Peyer's patch (tissue), 4 donors: ENCODE results near the gene KCNN4. TPM values are rescaled to one million over a fixed set of nuclear protein-coding genes. Genes with fewer than 3 reads are reported as not detected.
A peak's percentile ranks its signal among the peaks of the same experiment; 100 is the strongest.
"Not testable (repeated sequence)": the region's sequence is repeated elsewhere in the genome, so short reads cannot be mapped to it uniquely, and the experiment has no call there.

Experiments
- DNase-seq, 3 donors: peaks; one replicate each; pipeline ENCODE4 v3.0.0-alpha.2; 2017 to 2019
- H3K27ac ChIP-seq, 4 donors: fragments of 200-600 bp; sonication (generic); one replicate each; pipeline ENCODE4 v1.5.1; 2016 to 2019
- H3K27me3 ChIP-seq, 2 donors: fragments of 200-600 bp; sonication (generic); one replicate each; pipeline ENCODE4 v1.5.1; 2019
- H3K36me3 ChIP-seq, 3 donors: fragments of 200-600 bp; sonication (generic); one replicate each; pipeline ENCODE4 v1.5.1; 2016 to 2019
- H3K4me1 ChIP-seq, 4 donors: fragments of 200-600 bp; sonication (generic); one replicate each; pipeline ENCODE4 v1.5.1; 2016 to 2019
- H3K4me3 ChIP-seq, 4 donors: fragments of 200-600 bp; sonication (generic); 1 replicate in 3 of 4; 2 replicates in 1 of 4; pipeline ENCODE4 v1.5.1; 2016 to 2019; ENCODE audit warnings: mild to moderate bottlenecking in 1 of 4
- H3K9me3 ChIP-seq, 4 donors: fragments of 200-600 bp; sonication (generic); one replicate each; pipeline ENCODE4 v1.5.1; 2016 to 2019; ENCODE audit warnings: mild to moderate bottlenecking in 1 of 4
- POLR2A ChIP-seq, 2 donors: fragments of 450-650 bp; IDR thresholded peaks; one replicate each; pipeline ENCODE4 v1.5.1; 2017; ENCODE audit warnings: antibody characterized with exemption in 2 of 2, mild to moderate bottlenecking in 2 of 2, moderate library complexity in 2 of 2
- total RNA-seq, 4 donors: library from RNA; depleted of rRNA; stranded (reverse); fragments of >200 nt; gene quantifications; one replicate each; pipeline ENCODE4 v1.1.0, GENCODE V29; 2016
- TF ChIP-seq, protein P1 (sequence below), 6 experiments: fragments of 450-650 bp in 4 of 6; fragments of 200-600 bp in 2 of 6; sonication (generic) in 1 of 6; IDR thresholded peaks; one replicate each; pipeline ENCODE4 v1.5.1; 2017 to 2019; ENCODE audit warnings: antibody characterized with exemption in 6 of 6, mild to moderate bottlenecking in 3 of 6, moderate library complexity in 1 of 6

The KCNN4 gene
- total RNA-seq, 4 donors from 2014 or later, result 5.1 to 54.5 (median 33.1) TPM

DNA sequence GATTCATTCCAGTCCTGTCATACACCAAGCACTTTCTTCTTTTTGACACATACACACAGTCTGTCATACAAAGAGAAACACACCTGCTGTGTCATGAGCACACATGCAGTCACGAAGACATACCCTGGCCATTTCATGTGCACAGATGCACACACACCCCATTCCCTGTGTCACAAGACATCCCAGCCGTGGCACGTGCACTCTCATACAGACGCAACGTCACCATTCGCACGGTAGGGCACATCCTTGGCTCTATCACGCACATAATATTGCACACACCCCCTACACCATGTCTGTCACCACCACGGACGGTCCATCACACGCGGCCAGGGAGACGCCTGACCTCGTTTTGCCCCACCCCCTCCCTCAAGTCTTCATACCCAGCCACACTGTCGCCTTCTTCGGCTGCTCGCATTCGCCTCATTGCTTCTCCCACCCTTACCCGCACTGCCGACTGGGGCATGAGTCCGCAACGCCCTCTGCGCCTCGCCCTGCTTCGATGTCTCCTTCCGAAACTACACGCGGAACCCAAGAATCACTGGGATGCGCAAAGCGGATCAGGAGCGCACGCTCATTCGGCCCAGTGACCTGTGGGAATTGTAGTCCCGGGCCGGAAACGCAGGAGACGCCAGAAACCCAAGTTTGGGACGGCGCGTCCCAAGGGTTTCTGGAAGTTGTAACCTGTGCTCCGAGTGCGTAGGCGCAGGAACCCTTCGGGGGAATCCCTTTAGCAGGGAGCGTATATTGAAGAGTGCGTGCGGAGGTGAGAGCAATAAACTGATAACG is 39.5 kb upstream of the KCNN4 start:
- H3K27me3 ChIP-seq, result no peaks in the 10 kb centered on the region
- no peak overlapping the region for H3K27ac ChIP-seq
- no peaks in the 10 kb centered on the region for H3K36me3 ChIP-seq
- TF ChIP-seq, protein P1, sequence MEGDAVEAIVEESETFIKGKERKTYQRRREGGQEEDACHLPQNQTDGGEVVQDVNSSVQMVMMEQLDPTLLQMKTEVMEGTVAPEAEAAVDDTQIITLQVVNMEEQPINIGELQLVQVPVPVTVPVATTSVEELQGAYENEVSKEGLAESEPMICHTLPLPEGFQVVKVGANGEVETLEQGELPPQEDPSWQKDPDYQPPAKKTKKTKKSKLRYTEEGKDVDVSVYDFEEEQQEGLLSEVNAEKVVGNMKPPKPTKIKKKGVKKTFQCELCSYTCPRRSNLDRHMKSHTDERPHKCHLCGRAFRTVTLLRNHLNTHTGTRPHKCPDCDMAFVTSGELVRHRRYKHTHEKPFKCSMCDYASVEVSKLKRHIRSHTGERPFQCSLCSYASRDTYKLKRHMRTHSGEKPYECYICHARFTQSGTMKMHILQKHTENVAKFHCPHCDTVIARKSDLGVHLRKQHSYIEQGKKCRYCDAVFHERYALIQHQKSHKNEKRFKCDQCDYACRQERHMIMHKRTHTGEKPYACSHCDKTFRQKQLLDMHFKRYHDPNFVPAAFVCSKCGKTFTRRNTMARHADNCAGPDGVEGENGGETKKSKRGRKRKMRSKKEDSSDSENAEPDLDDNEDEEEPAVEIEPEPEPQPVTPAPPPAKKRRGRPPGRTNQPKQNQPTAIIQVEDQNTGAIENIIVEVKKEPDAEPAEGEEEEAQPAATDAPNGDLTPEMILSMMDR (IDR thresholded peaks at IDR 0.05), result no peak
- no peak for TF ChIP-seq POLR2A (IDR thresholded peaks at IDR 0.05)
- H3K9me3 ChIP-seq, result no peaks in the 10 kb centered on the region
- H3K4me3 ChIP-seq, result peak overlapping the region; percentile 12 to 48 (median 38)
- DNase-seq, result peak in 1 of 3 donors; percentile 51
- peaks cover 0 to 7% (median 0%) of the 10 kb centered on the region in 4 donors for H3K4me1 ChIP-seq

GRCh38 chr19:43818500-43818899 is 37.7 kb upstream of the KCNN4 start:
- Histone ChIP-seq H3K27ac (no peak overlapping the region), H3K36me3 (no peaks in the 10 kb centered on the region), H3K9me3 (no peaks in the 10 kb centered on the region), H3K27me3 (no peaks in the 10 kb centered on the region), H3K4me3 (no peak overlapping the region), H3K4me1 (peaks cover 0 to 7% (median 0%) of the 10 kb centered on the region in 4 donors)
- no peak for DNase-seq
- TF ChIP-seq, protein P1 (IDR thresholded peaks at IDR 0.05), result no peak
- no peak for TF ChIP-seq POLR2A (IDR thresholded peaks at IDR 0.05)

DNA sequence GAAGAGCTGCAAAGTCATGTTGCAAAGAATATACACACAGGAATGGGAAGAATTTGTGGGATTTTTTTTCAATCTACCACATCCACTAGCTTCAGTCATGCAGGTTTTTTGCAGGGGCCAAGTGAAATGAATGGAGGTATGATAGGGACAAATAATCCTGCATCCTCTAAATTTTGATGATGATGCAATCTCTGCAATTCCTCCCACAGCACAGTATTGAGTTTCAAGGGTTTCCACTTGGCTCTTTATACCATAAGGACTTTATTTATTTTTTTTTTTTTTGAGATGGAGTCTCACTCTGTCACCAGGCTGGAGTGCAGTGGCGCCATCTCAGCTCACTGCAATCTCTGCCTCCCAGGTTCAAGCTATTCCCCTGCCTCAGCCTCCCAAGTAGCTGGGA is 36.7 kb upstream of the KCNN4 start:
- H3K27me3 ChIP-seq, H3K4me3 ChIP-seq, H3K9me3 ChIP-seq, DNase-seq, H3K4me1 ChIP-seq, H3K36me3 ChIP-seq, H3K27ac ChIP-seq: not testable (repeated sequence)

- Histone ChIP-seq H3K27ac (no peak overlapping the region), H3K36me3 (no peaks in the 10 kb centered on the region), H3K27me3 (no peaks in the 10 kb centered on the region), H3K4me1 (no peaks in the 10 kb centered on the region), H3K9me3 (no peaks in the 10 kb centered on the region), H3K4me3 (no peak overlapping the region)
- no peak for DNase-seq
- no peak for TF ChIP-seq POLR2A (IDR thresholded peaks at IDR 0.05)
- TF ChIP-seq, protein P1 (IDR thresholded peaks at IDR 0.05), result no peak
Measured at GRCh38 chr19:43814663-43815352, 34.0 kb upstream of the KCNN4 start.

- Histone ChIP-seq H3K36me3 (no peaks in the 10 kb centered on the region), H3K4me1 (no peaks in the 10 kb centered on the region), H3K27me3 (no peaks in the 10 kb centered on the region), H3K9me3 (no peaks in the 10 kb centered on the region), H3K27ac (no peak overlapping the region), H3K4me3 (no peak overlapping the region)
- TF ChIP-seq, protein P1 (IDR thresholded peaks at IDR 0.05), result no peak
- TF ChIP-seq POLR2A (IDR thresholded peaks at IDR 0.05), result no peak
- DNase-seq, result no peak
Measured at GRCh38 chr19:43812688-43813087, 31.9 kb upstream of the KCNN4 start.

- TF ChIP-seq POLR2A (IDR thresholded peaks at IDR 0.05), result no peak
- TF ChIP-seq, protein P1 (IDR thresholded peaks at IDR 0.05), result no peak
- no peaks in the 10 kb centered on the region for H3K4me1 ChIP-seq
- no peaks in the 10 kb centered on the region for H3K36me3 ChIP-seq
- no peaks in the 10 kb centered on the region for H3K9me3 ChIP-seq
- no peak for DNase-seq
- no peak overlapping the region for H3K27ac ChIP-seq
- H3K27me3 ChIP-seq, result no peaks in the 10 kb centered on the region
- H3K4me3 ChIP-seq, result no peak overlapping the region
Measured at GRCh38 chr19:43812259-43812658, 31.5 kb upstream of the KCNN4 start.
